ENCODE data around the gene PARD3B. TPM values are rescaled to one million over a fixed set of nuclear protein-coding genes. Genes with fewer than 3 reads are reported as not detected.

Gene PARD3B
- total RNA-seq, 1 experiment from 2014 or later: 6.4 TPM

DNA sequence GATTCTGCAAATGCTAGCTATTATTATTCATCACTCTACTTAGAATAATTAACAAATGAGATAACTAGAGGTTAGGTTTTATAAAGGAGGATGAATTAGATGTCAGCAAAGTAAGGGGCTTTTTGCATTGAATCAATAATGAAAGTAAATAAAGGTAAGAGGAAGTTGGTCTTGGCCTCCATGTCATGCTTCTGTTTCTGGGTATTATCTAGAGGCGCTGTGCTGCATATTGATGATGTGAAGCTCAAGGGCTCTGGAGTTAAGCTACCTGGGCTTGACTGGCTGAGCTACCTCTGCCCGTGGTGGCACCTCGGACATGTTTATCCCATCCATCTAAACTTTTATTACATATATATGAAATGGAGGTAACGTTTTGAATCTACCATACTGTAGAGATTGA lies 350.9 kb downstream of the PARD3B start:
- H3K23ac ChIP-seq (ENCODE audit: insufficient read length, low read depth, low read length): no peak overlapping the region
- H2AFZ ChIP-seq (ENCODE audit: low read length): no peak overlapping the region
- H2BK120ac ChIP-seq (ENCODE audit: low read depth, low read length, poor library complexity, severe bottlenecking): no peak overlapping the region
- H2BK15ac ChIP-seq (ENCODE audit: low read depth, low read length): no peak overlapping the region
- Mint-ChIP-seq H3K27ac (no peak overlapping the region), H3K4me1 (0 out of 4 replicates have a peak, but pooled peaks cover 0 to 3% of the 10 kb centered on the region in 2 experiments), H3K4me3 (no peak overlapping the region), H3K9me3 (peaks cover 4 to 9% of the 10 kb centered on the region in 2 experiments; a peak in 4 of 5 replicates), H3K27me3 (ENCODE audit: low read depth) (peaks cover 2% of the 10 kb centered on the region; the same call in 1 of the 2 replicates), H3K36me3 (ENCODE audit: insufficient read depth in 1 of 3, low read depth in 3 of 3) (peaks cover 0 to 6% (median 0%) of the 10 kb centered on the region in 3 experiments; a peak in 2 of 7 replicates)
- TF ChIP-seq CTCF (conservative IDR thresholded peaks at IDR 0.05): no peak
- H3K14ac ChIP-seq (ENCODE audit: insufficient read depth, low read length): no peak overlapping the region
- no peak overlapping the region for H4K5ac ChIP-seq (ENCODE audit: insufficient read length, low read depth, low read length)
- no peak overlapping the region for H2BK12ac ChIP-seq (ENCODE audit: insufficient read length, low read depth, low read length)
- H3K9ac ChIP-seq (ENCODE audit: extremely low read depth, insufficient read length, low read length): no peak overlapping the region
- H3K4ac ChIP-seq (ENCODE audit: low read depth, low read length): no peak overlapping the region
- no peak for DNase-seq
- no peaks in the 10 kb centered on the region for H3K23me2 ChIP-seq (ENCODE audit: insufficient read length, low read depth, low read length, poor library complexity, severe bottlenecking)
- no peak overlapping the region for H3K4me2 ChIP-seq (ENCODE audit: insufficient read depth, insufficient read length, low read length)
- H3K9me3 ChIP-seq (ENCODE audit: control insufficient read depth, low read depth, low read length): no peaks in the 10 kb centered on the region
- no peaks in the 10 kb centered on the region for H3K79me2 ChIP-seq (ENCODE audit: insufficient read depth, low read length)
- no peak overlapping the region for H4K8ac ChIP-seq (replicated peaks; ENCODE audit: insufficient read length, low read depth, low read length)
- H3K4me1 ChIP-seq (ENCODE audit: insufficient read depth, low read length): no peaks in the 10 kb centered on the region
- no peaks in the 10 kb centered on the region for H4K20me1 ChIP-seq (ENCODE audit: control insufficient read depth, insufficient read depth, insufficient read length)
- no peak overlapping the region for H2BK5ac ChIP-seq (ENCODE audit: insufficient read length, low read length)
- H3K27me3 ChIP-seq (ENCODE audit: insufficient read depth, low read length): no peaks in the 10 kb centered on the region
- H3K27ac ChIP-seq (ENCODE audit: insufficient read length, low read depth, low read length): no peak overlapping the region
- H3K18ac ChIP-seq (ENCODE audit: insufficient read length, low read depth, low read length): no peak overlapping the region
- H4K91ac ChIP-seq (ENCODE audit: insufficient read length, low read depth, low read length): no peak overlapping the region
- no peak overlapping the region for H2AK5ac ChIP-seq (ENCODE audit: insufficient read length, low read length)
- no peak overlapping the region for H3T11ph ChIP-seq (ENCODE audit: low read length)
- WGBS (ENCODE audit: extremely low coverage, insufficient read length, low lambda C conversion rate): no CpG with 5 or more reads among the region's 4 CpGs
- H3K56ac ChIP-seq (ENCODE audit: insufficient read length, low read depth, low read length): no peak overlapping the region
- no peaks in the 10 kb centered on the region for H3K79me1 ChIP-seq (ENCODE audit: insufficient read depth, low read depth, low read length, poor library complexity, severe bottlenecking)
- no peak overlapping the region for H2BK20ac ChIP-seq (ENCODE audit: low read depth, low read length, poor library complexity, severe bottlenecking)

Measured in H9 (cell line).